Measurements from ENCODE around the gene TAF6L.
"Not testable (repeated sequence)": the region's sequence is repeated elsewhere in the genome, so short reads cannot be mapped to it uniquely, and the experiment has no call there.

The TAF6L gene

DNA sequence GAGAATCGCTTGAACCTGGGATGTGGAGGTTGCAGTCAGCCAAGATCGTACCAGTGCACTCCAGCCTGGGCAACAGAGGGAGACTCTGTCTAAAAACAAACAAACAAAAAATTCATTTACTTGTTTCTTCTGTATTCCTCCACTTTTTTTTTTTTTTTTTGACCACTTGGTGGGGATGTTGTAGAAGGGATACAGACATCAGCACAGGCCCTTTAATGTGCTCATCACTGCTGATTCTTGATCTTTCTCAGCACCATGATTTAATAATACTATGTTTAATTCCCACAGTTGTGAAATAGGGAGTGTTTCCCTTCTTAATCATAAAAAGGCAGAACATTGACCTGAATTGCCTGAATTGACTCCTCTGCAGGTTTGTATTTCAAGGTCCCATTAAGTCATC is 38.4 kb upstream of the TAF6L start:
- Histone ChIP-seq H3K27me3 (ENCODE audit: control insufficient read depth in 1 of 2, insufficient read depth in 2 of 2, low read length in 2 of 2) (no peaks in the 10 kb centered on the region), H3K4me1 (ENCODE audit: insufficient read depth, low read length) (peaks cover 11% of the 10 kb centered on the region), H3K36me3 (ENCODE audit: insufficient read depth, low read length) (peaks cover 20% of the 10 kb centered on the region), H3K4me3 (ENCODE audit: low read depth in 1 of 2, low read length in 2 of 2) (no peak overlapping the region), H3K27ac (ENCODE audit: low read depth, low read length) (no peak overlapping the region), H3K9me3 (ENCODE audit: low read length) (no peaks in the 10 kb centered on the region), H3K9ac (ENCODE audit: low read length) (no peak overlapping the region)

DNA sequence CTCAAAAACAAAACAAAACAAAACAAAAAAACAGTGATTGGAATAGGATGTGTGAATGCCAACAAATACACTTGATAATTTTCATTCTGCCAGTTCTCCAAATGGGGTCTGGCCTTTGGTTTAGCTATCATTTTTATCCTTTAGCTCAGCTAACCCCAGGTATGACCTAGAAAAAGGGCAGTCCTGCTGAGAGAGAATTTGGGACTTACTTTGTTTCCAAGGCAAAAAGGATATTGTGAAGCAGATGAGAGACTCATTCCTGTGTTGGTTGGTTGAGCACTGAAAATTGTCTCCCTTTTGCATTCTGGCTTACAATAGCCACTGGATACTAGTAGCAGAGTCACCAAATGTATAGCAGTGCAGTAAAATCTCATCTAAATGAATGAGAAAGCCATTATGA is 34.0 kb upstream of the TAF6L start:
- Histone ChIP-seq H3K9ac (ENCODE audit: low read length) (no peak overlapping the region), H3K4me1 (ENCODE audit: insufficient read depth, low read length) (no peaks in the 10 kb centered on the region), H3K36me3 (ENCODE audit: insufficient read depth, low read length) (peaks cover 35% of the 10 kb centered on the region), H3K27ac (ENCODE audit: low read depth, low read length) (no peak overlapping the region), H3K9me3 (ENCODE audit: low read length) (no peaks in the 10 kb centered on the region), H3K4me3 (ENCODE audit: low read depth in 1 of 2, low read length in 2 of 2) (no peak overlapping the region), H3K27me3 (ENCODE audit: control insufficient read depth in 1 of 2, insufficient read depth in 2 of 2, low read length in 2 of 2) (no peaks in the 10 kb centered on the region)

DNA sequence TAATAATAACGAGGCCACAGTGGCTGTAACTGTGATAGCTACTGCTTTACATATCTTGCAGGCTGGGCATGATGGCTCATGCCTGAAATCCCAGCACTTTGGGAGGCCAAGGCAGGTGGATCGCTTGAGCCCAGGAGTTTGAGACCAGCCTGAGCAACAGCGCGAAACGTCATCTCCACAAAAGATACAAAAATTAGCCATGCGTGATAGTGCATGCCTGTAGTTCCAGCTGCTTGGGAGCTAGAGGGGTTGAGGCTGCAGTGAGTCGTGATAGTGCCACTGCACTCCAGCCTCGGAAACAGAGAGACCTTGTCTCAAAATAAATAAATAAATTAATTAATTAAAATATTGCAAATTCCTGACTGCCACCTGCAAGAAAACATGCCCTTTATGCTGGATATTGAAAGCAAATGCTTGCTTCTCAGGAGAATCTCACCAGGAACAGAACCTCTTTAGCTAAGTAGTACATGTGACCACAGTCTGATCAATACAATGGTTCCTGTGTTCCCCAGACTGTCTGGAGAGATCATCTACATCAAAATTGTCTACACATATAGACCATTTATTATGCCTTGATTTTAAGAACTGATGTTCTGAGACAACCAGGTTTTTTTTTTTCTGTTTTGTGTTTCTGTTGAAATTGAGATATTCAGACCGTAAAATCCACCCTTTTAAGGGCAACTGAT is 23.6 kb upstream of the TAF6L start:
- Histone ChIP-seq H3K9me3 (ENCODE audit: low read length) (no peaks in the 10 kb centered on the region), H3K36me3 (ENCODE audit: insufficient read depth, low read length) (peaks cover 14% of the 10 kb centered on the region), H3K9ac (ENCODE audit: low read length) (no peak overlapping the region), H3K4me3 (ENCODE audit: low read depth in 1 of 2, low read length in 2 of 2) (no peak overlapping the region), H3K27me3 (ENCODE audit: control insufficient read depth in 1 of 2, insufficient read depth in 2 of 2, low read length in 2 of 2) (no peaks in the 10 kb centered on the region), H3K27ac (ENCODE audit: low read depth, low read length) (no peak overlapping the region), H3K4me1 (ENCODE audit: insufficient read depth, low read length) (peaks cover 8% of the 10 kb centered on the region)

DNA sequence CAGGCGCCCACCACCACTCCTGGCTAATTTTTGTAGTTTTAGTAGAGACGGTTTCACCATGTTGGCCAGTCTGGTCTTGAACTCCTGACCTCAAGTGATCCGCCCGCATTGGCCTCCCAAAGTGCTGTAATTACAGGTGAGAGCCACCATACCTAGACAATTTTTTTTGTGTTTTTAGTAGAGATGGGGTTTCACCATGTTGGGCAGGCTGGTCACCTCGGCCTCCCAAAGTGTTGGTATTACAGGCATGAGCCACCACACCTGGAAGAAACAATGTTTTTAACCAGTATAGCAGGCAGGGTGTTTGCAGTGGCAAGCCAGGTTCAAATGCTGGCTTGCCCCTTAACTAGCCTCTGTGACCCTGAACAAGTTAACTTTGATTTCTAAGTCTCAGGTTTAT is 21.3 kb upstream of the TAF6L start:
- not testable (repeated sequence) for H3K9ac ChIP-seq (ENCODE audit: low read length); H3K4me3 ChIP-seq (ENCODE audit: low read depth in 1 of 2, low read length in 2 of 2); H3K27me3 ChIP-seq (ENCODE audit: control insufficient read depth in 1 of 2, insufficient read depth in 2 of 2, low read length in 2 of 2); H3K27ac ChIP-seq (ENCODE audit: low read depth, low read length); H3K9me3 ChIP-seq (ENCODE audit: low read length)
- peaks cover 21% of the 10 kb centered on the region for H3K36me3 ChIP-seq (ENCODE audit: insufficient read depth, low read length)
- H3K4me1 ChIP-seq (ENCODE audit: insufficient read depth, low read length), result peaks cover 18% of the 10 kb centered on the region

DNA sequence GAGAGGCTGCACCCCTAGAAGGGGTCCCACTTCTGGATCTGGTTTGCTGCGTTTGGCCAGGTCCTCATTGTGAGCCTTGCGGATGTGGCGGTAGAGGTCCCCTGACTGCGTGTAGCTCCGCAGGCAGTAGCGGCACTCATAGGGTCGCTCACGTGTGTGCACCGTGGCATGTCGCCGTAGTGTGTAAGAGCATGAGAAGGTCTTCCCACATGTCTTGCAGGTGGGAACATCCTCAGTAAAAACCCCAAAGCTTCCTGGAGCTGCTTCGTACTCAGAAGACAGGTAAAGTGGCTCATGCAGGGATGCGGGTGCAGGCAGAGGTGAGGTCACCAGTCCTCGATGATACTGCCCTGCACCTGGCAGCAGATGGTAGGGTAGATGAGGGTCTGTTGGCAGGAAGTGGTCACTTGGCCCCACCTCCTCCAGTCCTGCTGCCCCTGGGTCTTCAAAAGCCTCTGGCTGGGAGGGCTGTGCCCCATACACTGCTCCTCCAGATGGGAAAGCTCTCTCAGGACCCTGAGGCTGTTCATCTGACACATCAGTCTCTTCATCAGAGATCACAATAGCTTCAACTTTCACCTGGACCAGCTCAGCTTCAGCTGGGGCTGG is 18.9 kb upstream of the TAF6L start:
- H3K4me3 ChIP-seq (ENCODE audit: low read depth in 1 of 2, low read length in 2 of 2), result no peak overlapping the region
- peaks cover 18% of the 10 kb centered on the region for H3K4me1 ChIP-seq (ENCODE audit: insufficient read depth, low read length)
- H3K27ac ChIP-seq (ENCODE audit: low read depth, low read length), result no peak overlapping the region

DNA sequence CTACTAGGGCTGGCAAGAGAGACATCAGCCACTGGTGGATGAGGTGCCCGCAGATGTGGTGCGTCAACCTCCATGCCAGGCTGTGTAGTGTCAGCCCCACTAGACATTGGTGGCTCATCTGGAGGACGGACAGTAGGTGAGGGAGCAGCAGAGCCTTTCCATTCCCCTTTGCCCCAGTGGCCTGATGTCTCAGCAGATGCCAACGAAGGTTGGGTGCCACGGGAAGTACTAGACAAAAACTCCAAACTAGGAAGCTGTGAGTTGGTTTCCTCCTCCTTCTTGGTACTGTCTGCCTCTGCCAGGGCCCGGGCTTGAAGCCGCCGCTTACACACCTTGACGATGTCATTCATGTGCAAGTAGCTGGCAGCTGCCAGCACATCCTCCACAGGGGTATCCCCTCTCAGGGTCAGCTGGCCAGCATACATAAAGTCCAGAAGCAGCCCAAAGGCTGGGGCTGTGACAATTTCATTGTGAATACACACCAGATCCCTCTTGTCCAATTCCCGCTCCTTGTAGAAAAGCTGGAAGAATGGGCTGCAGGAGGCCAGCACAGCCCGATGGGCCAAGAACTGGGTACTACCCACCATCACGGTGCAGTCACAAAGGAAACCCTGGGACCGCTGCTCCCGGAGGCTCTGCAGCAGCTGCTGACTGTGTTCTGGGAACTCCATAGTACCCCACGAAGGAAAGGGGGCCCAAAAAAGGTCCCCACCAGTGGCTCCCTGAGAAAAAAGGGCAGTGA is 18.0 kb upstream of the TAF6L start:
- Histone ChIP-seq H3K4me3 (ENCODE audit: low read depth in 1 of 2, low read length in 2 of 2) (peak overlapping the region; percentile 78 to 92), H3K36me3 (ENCODE audit: insufficient read depth, low read length) (peaks cover 21% of the 10 kb centered on the region), H3K9me3 (ENCODE audit: low read length) (no peaks in the 10 kb centered on the region), H3K9ac (ENCODE audit: low read length) (no peak overlapping the region), H3K4me1 (ENCODE audit: insufficient read depth, low read length) (peaks cover 18% of the 10 kb centered on the region), H3K27me3 (ENCODE audit: control insufficient read depth in 1 of 2, insufficient read depth in 2 of 2, low read length in 2 of 2) (no peaks in the 10 kb centered on the region), H3K27ac (ENCODE audit: low read depth, low read length) (peak overlapping the region; percentile 94)

More for the DNA sequence above, 18.9 kb upstream of the TAF6L start:
- H3K27me3 ChIP-seq (ENCODE audit: control insufficient read depth in 1 of 2, insufficient read depth in 2 of 2, low read length in 2 of 2), result no peaks in the 10 kb centered on the region
- no peak overlapping the region for H3K9ac ChIP-seq (ENCODE audit: low read length)
- H3K36me3 ChIP-seq (ENCODE audit: insufficient read depth, low read length), result peaks cover 21% of the 10 kb centered on the region
- no peaks in the 10 kb centered on the region for H3K9me3 ChIP-seq (ENCODE audit: low read length)

DNA sequence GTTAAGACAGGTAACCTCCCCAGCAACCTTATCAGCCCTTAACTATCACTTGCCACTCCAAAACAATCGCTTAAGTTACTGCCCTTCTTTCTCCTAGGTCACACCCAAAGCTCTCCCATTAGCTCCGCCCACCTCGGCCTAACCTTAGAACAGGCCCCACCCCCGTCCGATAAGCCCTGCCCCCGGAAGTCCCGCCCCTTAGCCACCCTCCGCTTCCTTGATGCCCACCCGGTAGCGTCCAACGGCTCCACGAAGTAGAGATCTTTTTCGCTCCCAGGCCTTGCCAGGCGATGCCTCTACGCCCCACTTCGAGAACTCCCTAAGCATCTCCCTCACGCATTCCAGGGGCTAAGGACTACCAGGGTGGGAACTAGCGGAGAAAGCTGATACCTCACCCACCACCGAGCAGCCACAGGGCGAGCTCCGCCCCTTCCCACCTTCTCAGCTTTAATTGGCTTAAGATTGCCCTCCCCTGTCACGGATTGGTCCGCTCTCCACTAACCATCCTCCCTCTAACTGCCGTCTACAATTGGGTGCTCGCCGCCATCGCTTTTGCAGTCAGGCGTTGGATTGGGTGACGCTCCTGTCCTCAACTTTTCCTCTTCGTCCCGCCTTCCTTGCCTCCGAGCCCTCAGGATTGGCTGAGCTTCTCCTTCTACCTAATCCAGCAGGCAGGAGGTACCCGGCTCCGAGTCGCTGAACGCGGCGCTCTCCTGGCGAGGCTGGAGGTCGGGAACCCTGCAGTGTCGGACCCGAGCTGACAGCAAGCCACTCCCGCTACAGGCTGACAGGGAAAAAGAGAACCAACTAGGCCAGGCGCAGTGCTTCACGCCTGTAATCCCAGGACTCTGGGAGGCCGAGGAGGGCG is 17.2 kb upstream of the TAF6L start, which contains the start of gene ZBTB3:
Gene ZBTB3, minus strand, starts transcription at position 425 of the 868 bp plus-strand sequence. CDS start 496 bp downstream, outside the sequence.
- H3K4me3 ChIP-seq (ENCODE audit: low read depth in 1 of 2, low read length in 2 of 2), result peak within 1 kb of the TSS; percentile 78 to 92
- peak within 1 kb of the TSS; percentile 94 for H3K27ac ChIP-seq (ENCODE audit: low read depth, low read length)
- no peaks in the 10 kb centered on the region for H3K9me3 ChIP-seq (ENCODE audit: low read length)
- H3K36me3 ChIP-seq (ENCODE audit: insufficient read depth, low read length), result peaks cover 20% of the 10 kb centered on the region
- H3K27me3 ChIP-seq (ENCODE audit: control insufficient read depth in 1 of 2, insufficient read depth in 2 of 2, low read length in 2 of 2), result no peaks in the 10 kb centered on the region
- H3K4me1 ChIP-seq (ENCODE audit: insufficient read depth, low read length), result peaks cover 18% of the 10 kb centered on the region
- H3K9ac ChIP-seq (ENCODE audit: low read length), result peak within 1 kb of the TSS; percentile 68

DNA sequence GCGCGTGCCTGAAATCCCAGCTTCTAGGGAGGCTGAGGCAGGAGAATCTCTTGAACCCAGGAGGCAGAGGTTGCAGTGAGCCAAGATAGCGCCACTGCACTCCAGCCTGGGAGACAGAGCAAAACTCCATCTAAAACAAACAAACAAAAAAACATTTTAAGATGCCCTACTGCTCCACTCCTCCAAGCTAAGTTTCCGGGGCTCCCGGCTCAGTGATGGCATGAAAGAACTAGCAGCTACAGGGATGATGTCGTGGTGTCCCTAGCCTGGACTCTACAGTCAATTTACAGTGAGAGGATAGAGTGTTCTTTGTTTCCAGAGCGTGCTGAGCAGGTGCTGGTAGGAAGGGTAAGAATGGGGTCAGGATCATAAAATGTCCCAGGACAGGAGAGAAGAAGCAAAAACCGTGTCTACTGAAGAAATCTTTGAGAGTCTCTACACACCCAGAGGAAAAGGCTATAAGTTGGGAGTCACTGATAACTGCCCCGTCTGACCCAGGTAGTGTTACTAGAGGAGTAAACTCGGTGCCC is 16.0 kb upstream of the TAF6L start:
- Histone ChIP-seq H3K27ac (ENCODE audit: low read depth, low read length) (no peak overlapping the region), H3K36me3 (ENCODE audit: insufficient read depth, low read length) (peaks cover 15% of the 10 kb centered on the region), H3K9me3 (ENCODE audit: low read length) (no peaks in the 10 kb centered on the region), H3K27me3 (ENCODE audit: control insufficient read depth in 1 of 2, insufficient read depth in 2 of 2, low read length in 2 of 2) (no peaks in the 10 kb centered on the region), H3K4me1 (ENCODE audit: insufficient read depth, low read length) (peaks cover 18% of the 10 kb centered on the region), H3K9ac (ENCODE audit: low read length) (peak overlapping the region; percentile 68), H3K4me3 (ENCODE audit: low read depth in 1 of 2, low read length in 2 of 2) (no peak overlapping the region)

DNA sequence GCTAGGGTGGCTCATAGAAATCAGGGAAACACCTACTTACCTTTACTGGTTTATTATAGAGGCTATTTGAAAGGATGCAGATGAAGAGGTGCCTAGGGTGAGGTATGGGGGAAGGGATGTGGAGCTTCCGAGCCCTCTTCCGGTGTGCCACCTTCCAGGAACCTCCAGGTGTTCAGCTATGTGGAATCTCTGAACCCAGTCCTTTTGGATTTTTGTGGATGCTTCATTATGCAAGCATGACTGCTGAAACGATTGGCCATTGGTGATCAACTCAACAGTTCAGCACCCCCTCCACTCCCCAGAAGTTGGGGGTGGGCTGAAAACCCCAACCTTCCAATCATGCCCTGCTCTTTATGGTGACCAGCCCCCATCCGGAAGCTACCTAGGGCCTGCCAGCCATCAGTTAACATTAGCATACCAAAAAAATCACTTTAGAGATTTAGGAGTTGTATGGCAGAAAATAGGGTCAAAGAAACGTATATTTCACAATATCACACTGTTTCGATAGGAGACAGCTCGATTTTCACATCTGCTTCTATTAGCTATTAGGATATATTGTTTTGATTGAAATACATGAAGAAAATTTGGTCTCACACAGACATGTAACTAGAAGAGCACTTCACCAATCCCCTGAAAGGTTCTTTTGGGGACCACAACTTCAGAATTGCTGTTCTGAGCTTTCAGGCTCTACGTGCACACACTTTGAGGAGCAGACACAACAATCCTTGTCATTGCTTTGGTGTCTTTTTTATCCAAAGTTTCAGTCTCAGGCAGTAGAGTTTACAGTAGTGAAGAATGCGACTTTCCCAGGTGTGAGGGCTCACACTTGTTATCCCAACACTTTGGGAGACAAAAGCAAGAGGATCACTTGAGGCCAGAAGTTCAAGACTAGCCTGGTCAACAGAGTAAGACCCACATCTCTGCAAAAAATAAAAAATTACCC is 13.1 kb upstream of the TAF6L start:
- H3K27ac ChIP-seq (ENCODE audit: low read depth, low read length), result no peak overlapping the region
- no peak overlapping the region for H3K4me3 ChIP-seq (ENCODE audit: low read depth in 1 of 2, low read length in 2 of 2)
- H3K9ac ChIP-seq (ENCODE audit: low read length), result no peak overlapping the region
- peaks cover 2% of the 10 kb centered on the region for H3K36me3 ChIP-seq (ENCODE audit: insufficient read depth, low read length)
- H3K27me3 ChIP-seq (ENCODE audit: control insufficient read depth in 1 of 2, insufficient read depth in 2 of 2, low read length in 2 of 2), result no peaks in the 10 kb centered on the region
- peaks cover 16% of the 10 kb centered on the region for H3K4me1 ChIP-seq (ENCODE audit: insufficient read depth, low read length)
- H3K9me3 ChIP-seq (ENCODE audit: low read length), result no peaks in the 10 kb centered on the region

DNA sequence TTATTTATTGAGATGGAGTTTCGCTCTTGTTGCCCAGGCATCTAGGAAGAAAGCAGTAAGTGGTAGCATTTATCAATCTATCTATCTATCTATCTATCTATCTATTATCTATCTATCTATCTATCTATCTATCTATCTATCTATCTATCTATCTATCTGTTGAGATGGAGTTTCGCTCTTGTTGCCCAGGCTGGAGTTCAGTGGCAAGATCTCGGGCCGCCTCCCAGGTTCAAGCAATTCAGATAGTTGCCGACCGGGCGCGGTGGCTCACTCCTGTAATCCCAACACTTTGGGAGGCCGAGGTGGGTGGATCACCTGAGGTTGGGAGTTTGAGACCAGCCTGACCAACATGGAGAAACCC is 10.3 kb upstream of the TAF6L start:
- peaks cover 11% of the 10 kb centered on the region for H3K4me1 ChIP-seq (ENCODE audit: insufficient read depth, low read length)
- not testable (repeated sequence) for H3K36me3 ChIP-seq (ENCODE audit: insufficient read depth, low read length); H3K27me3 ChIP-seq (ENCODE audit: control insufficient read depth in 1 of 2, insufficient read depth in 2 of 2, low read length in 2 of 2); H3K27ac ChIP-seq (ENCODE audit: low read depth, low read length); H3K4me3 ChIP-seq (ENCODE audit: low read depth in 1 of 2, low read length in 2 of 2); H3K9me3 ChIP-seq (ENCODE audit: low read length); H3K9ac ChIP-seq (ENCODE audit: low read length)

Measured in muscle layer of colon (tissue), 2 donors.